Muscle layer of duodenum (tissue), 2 donors: ENCODE measurements around the gene TTYH2.
"Not testable (repeated sequence)": the region's sequence is repeated elsewhere in the genome, so short reads cannot be mapped to it uniquely, and the experiment has no call there.

Experiments used
- H3K27ac ChIP-seq: one replicate; pipeline ENCODE4 v1.7.0; 2013; ENCODE audit warnings: mild to moderate bottlenecking, low read length
- H3K27me3 ChIP-seq: one replicate; pipeline ENCODE4 v1.7.0; 2013; ENCODE audit warnings: low read depth, mild to moderate bottlenecking, control low read depth, low read length
- H3K36me3 ChIP-seq, 2 donors: one replicate each; pipeline ENCODE4 v1.7.0; 2013; ENCODE audit warnings: low read length in 2 of 2, control low read depth in 1 of 2, mild to moderate bottlenecking in 1 of 2; ENCODE audit not compliant: insufficient read depth in 2 of 2, control insufficient read depth in 1 of 2
- H3K4me1 ChIP-seq, 2 donors: one replicate each; pipeline ENCODE4 v1.7.0; 2013; ENCODE audit warnings: low read length in 2 of 2, mild to moderate bottlenecking in 2 of 2, control low read depth in 1 of 2, moderate library complexity in 1 of 2; ENCODE audit not compliant: insufficient read depth in 2 of 2, control insufficient read depth in 1 of 2
- H3K4me3 ChIP-seq, 2 donors: one replicate each; pipeline ENCODE4 v1.7.0; 2013; ENCODE audit warnings: low read length in 2 of 2, low read depth in 1 of 2, mild to moderate bottlenecking in 1 of 2
- H3K9me3 ChIP-seq, 2 donors: one replicate each; pipeline ENCODE4 v1.7.0; 2013; ENCODE audit warnings: low read length in 2 of 2, control low read depth in 1 of 2, mild to moderate bottlenecking in 1 of 2; ENCODE audit not compliant: control insufficient read depth in 1 of 2
- donor health status: healthy.

Gene TTYH2

DNA sequence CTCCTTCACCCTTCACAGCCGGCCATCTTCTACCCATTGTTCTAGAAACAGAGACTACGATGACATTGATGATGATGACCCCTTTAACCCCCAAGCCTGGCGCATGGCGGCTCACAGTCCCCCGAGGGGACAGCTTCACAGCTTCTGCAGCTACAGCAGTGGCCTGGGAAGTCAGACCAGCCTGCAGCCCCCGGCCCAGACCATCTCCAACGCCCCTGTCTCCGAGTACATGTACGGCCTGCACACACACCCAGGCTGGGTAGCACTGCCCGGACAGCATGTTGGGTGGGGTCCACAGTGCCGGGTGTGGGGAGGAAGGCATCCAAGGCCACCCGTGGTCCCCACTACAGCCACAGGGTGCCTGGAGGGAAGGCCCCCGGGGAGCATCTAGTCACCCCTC, 39.7 kb downstream of the TTYH2 start:
- Histone ChIP-seq H3K27ac (no peak overlapping the region), H3K9me3 (no peaks in the 10 kb centered on the region), H3K27me3 (no peaks in the 10 kb centered on the region), H3K4me1 (no peaks in the 10 kb centered on the region), H3K4me3 (no peak overlapping the region), H3K36me3 (peaks cover 0 to 18% of the 10 kb centered on the region in 2 donors)

DNA sequence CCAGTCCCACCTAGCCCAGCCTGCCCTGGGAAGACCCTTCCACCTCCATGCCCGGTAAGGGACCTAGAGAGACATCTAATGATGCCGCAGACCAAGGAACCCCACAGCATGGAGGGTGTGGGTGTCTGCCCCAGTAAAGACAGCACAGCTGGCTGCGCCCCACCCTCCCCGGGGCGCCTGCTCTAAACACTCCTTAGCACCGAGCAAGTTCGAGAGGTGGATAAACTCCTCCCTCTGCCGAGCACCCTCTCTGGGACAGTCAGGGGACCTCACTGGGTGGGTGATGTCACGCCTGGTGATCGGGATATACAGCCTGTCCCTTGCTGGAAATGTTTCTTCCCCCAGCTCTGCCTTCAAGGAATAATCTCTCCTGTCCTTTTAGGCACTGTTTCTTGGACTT, 43.9 kb downstream of the TTYH2 start:
- Histone ChIP-seq H3K36me3 (peaks cover 0 to 14% of the 10 kb centered on the region in 2 donors), H3K27ac (no peak overlapping the region)

DNA sequence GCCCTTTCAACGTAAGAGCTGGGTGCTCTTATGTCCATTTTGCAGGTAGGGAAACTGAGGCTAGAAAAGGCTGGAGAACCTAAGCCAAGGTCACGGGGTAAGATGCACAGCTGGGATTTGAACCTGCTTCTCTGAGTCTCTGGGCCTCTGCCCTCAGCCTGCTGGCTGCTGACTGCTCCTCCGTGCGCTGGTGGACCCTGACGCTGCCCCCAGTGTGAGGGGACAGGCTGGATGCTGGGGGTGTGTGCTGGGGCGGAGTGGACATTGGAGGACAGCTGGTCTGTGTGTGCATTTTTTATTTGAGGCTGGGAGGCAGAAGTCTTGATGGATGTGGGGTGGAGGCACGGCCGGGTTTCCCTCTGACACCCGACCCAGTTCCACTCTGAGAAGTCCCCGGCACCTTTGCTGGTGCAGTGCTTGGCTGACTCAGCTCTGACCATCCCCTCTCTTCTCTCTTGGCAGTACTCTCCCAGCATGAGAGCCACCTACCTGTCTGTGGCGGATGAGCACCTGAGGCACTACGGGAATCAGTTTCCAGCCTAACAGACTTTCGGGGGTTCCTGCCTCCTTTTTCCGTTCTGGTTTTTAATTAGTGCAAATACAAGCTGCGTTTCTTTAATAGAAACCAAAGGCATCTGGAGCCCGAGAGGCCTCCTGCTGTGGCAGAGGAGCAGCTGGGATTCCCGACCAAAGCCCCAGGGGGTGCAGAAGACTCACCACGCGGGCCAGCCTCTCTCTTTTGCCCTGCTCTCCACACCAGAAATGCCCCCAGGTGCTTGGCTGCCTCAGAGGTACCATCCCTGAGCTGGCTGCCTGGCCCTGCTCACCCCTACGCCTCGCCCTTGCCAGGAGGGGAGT, 46.5 kb downstream of the TTYH2 start:
- Histone ChIP-seq H3K4me1 (no peaks in the 10 kb centered on the region), H3K9me3 (no peaks in the 10 kb centered on the region), H3K4me3 (no peak overlapping the region), H3K27ac (no peak overlapping the region), H3K36me3 (no peaks in the 10 kb centered on the region), H3K27me3 (no peaks in the 10 kb centered on the region)

More for the DNA sequence above, 43.9 kb downstream of the TTYH2 start:
- H3K4me3 ChIP-seq, result no peak overlapping the region
- H3K4me1 ChIP-seq, result no peaks in the 10 kb centered on the region
- H3K9me3 ChIP-seq, result no peaks in the 10 kb centered on the region
- H3K27me3 ChIP-seq, result no peaks in the 10 kb centered on the region

DNA sequence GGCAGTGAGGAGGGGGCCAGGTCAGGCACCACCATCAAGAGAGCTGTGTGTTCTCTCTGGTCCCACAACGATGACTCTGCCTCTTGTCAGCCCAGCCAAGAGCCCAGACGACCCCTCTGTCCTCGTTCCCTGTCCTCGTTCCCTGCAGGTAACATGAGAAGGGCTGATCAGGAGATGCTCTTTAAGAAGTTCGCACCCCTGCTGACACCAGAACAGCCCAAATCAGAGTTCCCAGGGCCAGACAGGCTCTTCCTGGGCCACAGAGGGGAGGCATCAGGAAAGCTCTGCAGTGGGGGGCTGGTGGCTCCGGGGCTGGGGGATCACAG, 47.1 kb downstream of the TTYH2 start:
- H3K4me1 ChIP-seq, result no peaks in the 10 kb centered on the region
- H3K27ac ChIP-seq, result no peak overlapping the region
- H3K4me3 ChIP-seq, result no peak overlapping the region
- no peaks in the 10 kb centered on the region for H3K36me3 ChIP-seq
- H3K27me3 ChIP-seq, result no peaks in the 10 kb centered on the region
- no peaks in the 10 kb centered on the region for H3K9me3 ChIP-seq

DNA sequence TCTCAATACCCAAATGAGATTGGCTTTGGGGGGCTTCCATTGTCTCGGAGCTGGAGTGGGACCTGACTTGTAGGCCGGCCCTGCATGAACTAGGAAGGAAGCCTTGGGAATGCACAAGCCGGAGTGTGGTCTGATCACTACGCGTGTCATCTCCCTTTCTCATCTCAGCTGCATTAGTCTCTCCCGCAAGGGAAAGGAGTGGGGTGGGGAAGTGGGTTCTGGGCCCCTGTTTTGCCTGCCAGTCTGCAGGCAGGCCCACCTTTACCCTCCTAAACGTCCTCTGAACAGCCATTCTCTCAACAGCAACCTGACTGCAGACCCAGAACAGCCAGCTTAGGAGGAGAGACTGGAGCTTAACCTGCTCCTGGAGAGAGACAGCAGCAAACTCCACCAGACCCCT, 49.2 kb downstream of the TTYH2 start:
- Histone ChIP-seq H3K9me3 (no peaks in the 10 kb centered on the region), H3K36me3 (no peaks in the 10 kb centered on the region), H3K4me1 (no peaks in the 10 kb centered on the region), H3K4me3 (no peak overlapping the region), H3K27ac (no peak overlapping the region), H3K27me3 (no peaks in the 10 kb centered on the region)

DNA sequence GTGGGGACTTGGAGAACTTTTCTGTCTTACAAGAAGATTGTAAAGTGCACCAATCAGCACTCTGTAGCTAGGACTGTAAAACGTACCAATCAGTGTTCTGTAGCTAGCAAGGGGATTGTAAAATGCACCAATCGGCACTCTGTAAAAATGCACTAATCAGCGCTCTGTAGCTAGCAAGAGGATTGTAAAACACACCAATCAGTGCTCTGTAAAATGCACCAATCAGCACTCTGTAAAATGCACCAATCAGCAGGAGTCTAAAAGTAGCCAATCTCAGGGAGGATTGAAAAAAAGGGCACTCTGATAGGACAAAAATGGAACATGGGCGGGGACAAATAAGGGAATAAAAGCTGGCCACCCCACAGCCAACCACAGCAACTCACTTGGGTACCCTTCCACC, 53.7 kb downstream of the TTYH2 start:
- H3K36me3 ChIP-seq, H3K9me3 ChIP-seq, H3K27me3 ChIP-seq, H3K27ac ChIP-seq, H3K4me3 ChIP-seq: not testable (repeated sequence)
- peaks cover 0 to 13% of the 10 kb centered on the region in 2 donors for H3K4me1 ChIP-seq

DNA sequence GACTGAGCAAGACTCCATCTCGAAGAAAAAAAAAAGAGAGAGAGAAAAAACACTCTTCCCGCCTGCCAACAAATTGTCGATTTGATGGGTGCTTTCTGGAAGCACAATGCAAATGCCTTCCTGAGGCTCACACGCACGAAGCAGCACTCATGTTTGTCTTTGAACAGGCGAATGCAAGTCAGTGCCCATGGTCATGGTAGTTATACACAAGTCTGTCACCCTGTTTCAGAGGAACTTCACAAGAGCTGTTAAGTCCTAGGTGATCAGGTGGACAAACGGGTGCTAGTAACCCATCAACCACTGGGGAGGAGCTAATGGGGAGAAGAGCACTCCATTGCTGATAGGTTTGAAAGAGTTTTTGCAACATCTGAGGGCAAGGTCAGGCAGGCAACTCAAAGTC, 54.2 kb downstream of the TTYH2 start:
- no peaks in the 10 kb centered on the region for H3K9me3 ChIP-seq
- H3K36me3 ChIP-seq, result no peaks in the 10 kb centered on the region
- peaks cover 0 to 13% of the 10 kb centered on the region in 2 donors for H3K4me1 ChIP-seq
- no peaks in the 10 kb centered on the region for H3K27me3 ChIP-seq
- no peak overlapping the region for H3K4me3 ChIP-seq
- no peak overlapping the region for H3K27ac ChIP-seq

DNA sequence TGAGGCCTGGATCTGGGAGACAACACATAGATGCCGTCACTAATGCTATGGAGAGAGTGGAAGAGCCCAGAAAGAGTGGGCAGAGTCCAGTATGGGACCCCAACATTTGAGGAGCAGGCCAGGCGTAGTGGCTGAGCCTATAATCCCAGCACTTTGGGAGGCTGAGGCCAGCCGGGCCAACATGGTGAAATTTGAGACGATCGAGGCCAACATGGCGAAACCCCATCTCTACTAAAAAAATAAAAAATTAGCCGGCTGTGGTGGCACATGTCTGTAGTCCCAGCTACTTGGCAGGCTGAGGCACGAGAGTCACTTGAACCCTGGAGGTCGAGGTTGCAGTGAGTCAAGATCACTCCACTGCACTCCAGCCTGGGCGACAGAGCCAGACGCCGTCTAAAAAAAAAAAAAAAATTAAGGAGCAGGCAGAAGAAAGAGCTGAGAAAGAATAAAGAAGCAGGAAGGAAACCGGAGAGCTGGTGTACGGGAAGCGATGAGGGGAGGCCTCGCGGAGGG, 54.7 kb downstream of the TTYH2 start:
- H3K9me3 ChIP-seq, result no peaks in the 10 kb centered on the region

DNA sequence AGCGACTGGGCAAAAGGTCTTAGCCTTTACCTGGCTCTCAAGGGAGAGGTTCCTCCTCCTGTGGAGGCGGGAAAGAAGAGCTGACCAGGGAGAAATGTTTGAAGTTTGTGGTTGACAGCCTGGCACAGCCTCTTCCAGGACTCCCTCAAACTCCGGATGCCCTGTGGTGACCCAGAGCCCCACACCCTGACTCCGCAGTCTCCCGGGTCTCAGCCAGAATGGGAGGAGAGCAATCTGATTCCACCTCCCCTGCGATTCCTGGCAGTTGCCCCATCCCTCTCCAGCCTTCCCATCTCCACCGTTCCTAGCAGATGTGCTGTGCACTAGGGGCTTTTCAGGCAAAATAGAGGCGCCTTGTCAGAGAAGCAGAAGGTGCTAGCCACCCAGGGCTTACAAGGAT, 55.2 kb downstream of the TTYH2 start:
- H3K27me3 ChIP-seq, result no peaks in the 10 kb centered on the region
- H3K27ac ChIP-seq, result no peak overlapping the region
- no peaks in the 10 kb centered on the region for H3K36me3 ChIP-seq

More for the DNA sequence above, 54.7 kb downstream of the TTYH2 start:
- no peak overlapping the region for H3K27ac ChIP-seq
- no peaks in the 10 kb centered on the region for H3K27me3 ChIP-seq
- H3K4me3 ChIP-seq, result no peak overlapping the region
- peaks cover 0 to 13% of the 10 kb centered on the region in 2 donors for H3K4me1 ChIP-seq
- no peaks in the 10 kb centered on the region for H3K36me3 ChIP-seq

DNA sequence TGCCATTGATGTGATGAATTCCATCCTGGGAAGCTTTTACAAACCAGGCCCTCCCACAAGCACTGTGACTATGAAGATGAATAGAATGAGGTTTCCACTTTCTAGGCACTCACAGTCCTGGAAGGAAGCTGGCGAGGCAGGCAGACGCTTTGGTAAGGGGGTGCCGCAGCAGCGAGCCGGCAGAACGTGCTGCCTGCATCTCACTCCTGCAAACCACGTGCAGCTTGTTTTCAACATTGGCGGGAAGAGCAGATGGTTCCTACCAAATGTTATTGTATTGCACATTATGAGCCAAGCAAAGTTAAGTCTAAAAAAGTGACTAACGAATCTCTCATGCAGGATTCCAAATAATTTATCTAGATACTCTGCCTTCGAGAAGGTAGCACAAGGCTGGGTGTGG, 57.0 kb downstream of the TTYH2 start:
- H3K4me3 ChIP-seq, result no peak overlapping the region
- no peaks in the 10 kb centered on the region for H3K27me3 ChIP-seq
- H3K27ac ChIP-seq, result no peak overlapping the region
- H3K9me3 ChIP-seq, result no peaks in the 10 kb centered on the region
- peaks cover 0 to 27% of the 10 kb centered on the region in 2 donors for H3K4me1 ChIP-seq
- H3K36me3 ChIP-seq, result no peaks in the 10 kb centered on the region

More for the DNA sequence above, 55.2 kb downstream of the TTYH2 start:
- no peaks in the 10 kb centered on the region for H3K9me3 ChIP-seq
- peaks cover 0 to 14% of the 10 kb centered on the region in 2 donors for H3K4me1 ChIP-seq
- no peak overlapping the region for H3K4me3 ChIP-seq

DNA sequence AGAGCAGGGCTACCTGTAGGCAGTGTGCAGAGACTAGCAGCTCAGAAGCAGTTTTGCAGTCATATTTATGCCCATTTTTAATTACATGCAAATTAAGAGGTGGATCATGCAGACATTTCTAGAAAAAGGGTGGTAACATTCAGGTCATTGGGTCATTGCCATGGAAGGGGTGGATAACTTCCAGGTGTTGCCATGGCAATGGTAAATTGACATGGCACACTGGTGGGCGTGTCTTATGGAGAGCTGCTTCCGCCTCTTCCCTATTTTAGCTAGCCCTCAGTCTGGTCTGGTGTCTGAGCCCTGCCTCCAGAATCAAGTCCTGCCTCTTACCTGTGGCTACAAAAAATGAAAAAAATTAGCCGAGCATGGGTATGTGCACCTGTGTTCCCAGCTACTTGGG, 57.9 kb downstream of the TTYH2 start:
- Histone ChIP-seq H3K36me3 (no peaks in the 10 kb centered on the region), H3K4me3 (no peak overlapping the region), H3K4me1 (peaks cover 0 to 27% of the 10 kb centered on the region in 2 donors), H3K9me3 (no peaks in the 10 kb centered on the region), H3K27me3 (no peaks in the 10 kb centered on the region), H3K27ac (no peak overlapping the region)
